HG03469 (cell line): ENCODE data around the gene MARS1.
A peak's percentile ranks its signal among the peaks of the same experiment; 100 is the strongest.

ENCODE experiments used
- ATAC-seq: cut with Tn5 transposase; IDR thresholded peaks from one replicate; pipeline ENCODE4 v1.9.1; 2021; ENCODE audit warnings: mild to moderate bottlenecking, moderate library complexity, moderate number of reproducible peaks; ENCODE audit not compliant: unreplicated experiment

The MARS1 gene

GRCh38 chr12:57456737-57457490 lies 31.0 kb upstream of the MARS1 start:
- ATAC-seq = no peak

- ATAC-seq = no peak
Observed at GRCh38 chr12:57458665-57459054, 29.2 kb upstream of the MARS1 start.

- peak; percentile 39 for ATAC-seq
Observed at GRCh38 chr12:57459055-57459749, 28.7 kb upstream of the MARS1 start.

GRCh38 chr12:57459750-57460467 lies 28.0 kb upstream of the MARS1 start, which contains the start of gene GLI1:
Gene GLI1 (plus strand): TSS chr12:57459785. CDS start chr12:57463692, 3,907 bp downstream.
- no peak for ATAC-seq

- ATAC-seq = no peak
Observed at GRCh38 chr12:57460468-57460784, 27.4 kb upstream of the MARS1 start.

GRCh38 chr12:57460841-57461275 lies 27.0 kb upstream of the MARS1 start:
- ATAC-seq = no peak

GRCh38 chr12:57461276-57461916 lies 26.5 kb upstream of the MARS1 start:
- ATAC-seq = no peak

- no peak for ATAC-seq
Observed at GRCh38 chr12:57461917-57462250, 26.0 kb upstream of the MARS1 start.

- ATAC-seq = peak; percentile 35
Observed at GRCh38 chr12:57462251-57462911, 25.5 kb upstream of the MARS1 start.

GRCh38 chr12:57462912-57463253 lies 25.0 kb upstream of the MARS1 start:
- no peak for ATAC-seq

GRCh38 chr12:57464569-57464968 lies 23.3 kb upstream of the MARS1 start:
- ATAC-seq = no peak

- ATAC-seq = no peak
Observed at GRCh38 chr12:57465030-57465746, 22.7 kb upstream of the MARS1 start.

GRCh38 chr12:57465747-57466505 lies 21.9 kb upstream of the MARS1 start:
- ATAC-seq = no peak

- no peak for ATAC-seq
Observed at GRCh38 chr12:57467212-57467874, 20.5 kb upstream of the MARS1 start.

GRCh38 chr12:57467915-57468314 lies 20.0 kb upstream of the MARS1 start:
- ATAC-seq = no peak

GRCh38 chr12:57469296-57470164 lies 18.3 kb upstream of the MARS1 start:
- ATAC-seq = no peak

GRCh38 chr12:57470286-57470969 lies 17.4 kb upstream of the MARS1 start:
- no peak for ATAC-seq
